Measurements from ENCODE around the gene NEURL1.

NEURL1 gene

GRCh38 chr10:103493362-103493915 lies at the start of gene NEURL1:
NEURL1 (plus strand) TSS chr10:103493705; CDS start chr10:103494388, 683 bp downstream.
- no peak for FAIRE-seq

GRCh38 chr10:103444478-103444877 lies 49.0 kb upstream of the NEURL1 start:
- no peak for FAIRE-seq

GRCh38 chr10:103445366-103445765 lies 48.1 kb upstream of the NEURL1 start:
- FAIRE-seq = no peak

GRCh38 chr10:103445767-103446567 lies 47.5 kb upstream of the NEURL1 start:
- no peak for FAIRE-seq

- FAIRE-seq = no peak
Observed at GRCh38 chr10:103447187-103447586, 46.3 kb upstream of the NEURL1 start.

GRCh38 chr10:103448746-103449145 lies 44.8 kb upstream of the NEURL1 start:
- FAIRE-seq = no peak

- FAIRE-seq = no peak
Observed at GRCh38 chr10:103449208-103450144, 44.0 kb upstream of the NEURL1 start.

GRCh38 chr10:103450201-103450695 lies 43.3 kb upstream of the NEURL1 start:
- no peak for FAIRE-seq

- no peak for FAIRE-seq
Observed at GRCh38 chr10:103451091-103451813, 42.3 kb upstream of the NEURL1 start.

- FAIRE-seq = no peak
Observed at GRCh38 chr10:103451831-103452505, 41.5 kb upstream of the NEURL1 start, which contains the start of gene CALHM2. CALHM2 (minus strand) TSS chr10:103452370; CDS start chr10:103449941, 2,429 bp downstream.

- no peak for FAIRE-seq
Observed at GRCh38 chr10:103452506-103453230, 40.8 kb upstream of the NEURL1 start.

GRCh38 chr10:103454026-103454425 lies 39.5 kb upstream of the NEURL1 start:
- no peak for FAIRE-seq

GRCh38 chr10:103455235-103455634 lies 38.3 kb upstream of the NEURL1 start:
- no peak for FAIRE-seq

- no peak for FAIRE-seq
Observed at GRCh38 chr10:103456074-103456660, 37.3 kb upstream of the NEURL1 start.

- FAIRE-seq = no peak
Observed at GRCh38 chr10:103457176-103457712, 36.3 kb upstream of the NEURL1 start.

- no peak for FAIRE-seq
Observed at GRCh38 chr10:103457896-103458583, 35.5 kb upstream of the NEURL1 start.

- FAIRE-seq = no peak
Observed at GRCh38 chr10:103458720-103459119, 34.8 kb upstream of the NEURL1 start, which contains the start of gene CALHM1. CALHM1 (minus strand) TSS chr10:103458900; CDS start chr10:103458751, 149 bp downstream.

- FAIRE-seq = no peak
Observed at GRCh38 chr10:103459615-103460014, 33.9 kb upstream of the NEURL1 start.

- FAIRE-seq = no peak
Observed at GRCh38 chr10:103463499-103463898, 30.0 kb upstream of the NEURL1 start.

Measured in G401.6 (cell line).